Measurements from ENCODE around the gene TRIM45.

TRIM45 gene

GRCh38 chr1:117121589-117122329 lies at the start of gene TRIM45:
TRIM45 (minus strand) TSS chr1:117121749; CDS start chr1:117121201, 548 bp downstream.
- peak; percentile 66 for TF ChIP-seq RAD21 (IDR thresholded peaks at IDR 0.05; ENCODE audit: low read depth)
- TF ChIP-seq USF1 (IDR thresholded peaks at IDR 0.05) = 0 out of 2 replicates have a peak, but pooled peaks have one; percentile 21
- TF ChIP-seq CREB1 (IDR thresholded peaks at IDR 0.05; ENCODE audit: low read depth) = 0 out of 2 replicates have a peak, but pooled peaks have one; percentile 40
- 0 out of 2 replicates have a peak, but pooled peaks have one; percentile 3 for TF ChIP-seq TEAD4 (IDR thresholded peaks at IDR 0.05)
- TF ChIP-seq MAX (IDR thresholded peaks at IDR 0.05) = peak; percentile 96
- no peak; the same call in none of the 2 replicates for TF ChIP-seq TAF1 (IDR thresholded peaks at IDR 0.05; ENCODE audit: low read depth)
- no peak for TF ChIP-seq TCF12 (IDR thresholded peaks at IDR 0.05; ENCODE audit: low read depth)

GRCh38 chr1:117169871-117170596 lies 48.5 kb upstream of the TRIM45 start:
- TF ChIP-seq TEAD4 (IDR thresholded peaks at IDR 0.05) = peak; percentile 23; the same call in 1 of the 2 replicates
- no peak for TF ChIP-seq RAD21 (IDR thresholded peaks at IDR 0.05; ENCODE audit: low read depth)

- TF ChIP-seq MAX (IDR thresholded peaks at IDR 0.05) (no peak), CREB1 (IDR thresholded peaks at IDR 0.05; ENCODE audit: low read depth) (no peak), CEBPB (IDR thresholded peaks at IDR 0.05) (no peak), TAF1 (IDR thresholded peaks at IDR 0.05; ENCODE audit: low read depth) (no peak), REST (IDR thresholded peaks at IDR 0.05; ENCODE audit: low read depth) (no peak), USF1 (IDR thresholded peaks at IDR 0.05) (no peak), RAD21 (IDR thresholded peaks at IDR 0.05; ENCODE audit: low read depth) (no peak), TCF12 (IDR thresholded peaks at IDR 0.05; ENCODE audit: low read depth) (no peak), ZBTB7A (IDR thresholded peaks at IDR 0.05; ENCODE audit: low read depth) (no peak)
Observed at GRCh38 chr1:117167402-117167801, 45.9 kb upstream of the TRIM45 start.

GRCh38 chr1:117166076-117166475 lies 44.5 kb upstream of the TRIM45 start:
- TF ChIP-seq CREB1 (IDR thresholded peaks at IDR 0.05; ENCODE audit: low read depth) = no peak
- no peak for TF ChIP-seq CEBPB (IDR thresholded peaks at IDR 0.05)
- no peak for TF ChIP-seq RAD21 (IDR thresholded peaks at IDR 0.05; ENCODE audit: low read depth)
- TF ChIP-seq TCF12 (IDR thresholded peaks at IDR 0.05; ENCODE audit: low read depth) = no peak

GRCh38 chr1:117164209-117164608 lies 42.7 kb upstream of the TRIM45 start:
- TF ChIP-seq USF1 (IDR thresholded peaks at IDR 0.05) (no peak), EGR1 (IDR thresholded peaks at IDR 0.05) (no peak), NFIC (IDR thresholded peaks at IDR 0.05) (no peak), REST (IDR thresholded peaks at IDR 0.05; ENCODE audit: low read depth) (no peak), YY1 (IDR thresholded peaks at IDR 0.05; ENCODE audit: low read depth) (no peak), MAX (IDR thresholded peaks at IDR 0.05) (no peak), ZBTB7A (IDR thresholded peaks at IDR 0.05; ENCODE audit: low read depth) (no peak), TAF1 (IDR thresholded peaks at IDR 0.05; ENCODE audit: low read depth) (no peak)

GRCh38 chr1:117162816-117163215 lies 41.3 kb upstream of the TRIM45 start:
- TF ChIP-seq EGR1 (IDR thresholded peaks at IDR 0.05) (no peak), REST (IDR thresholded peaks at IDR 0.05; ENCODE audit: low read depth) (no peak), RAD21 (IDR thresholded peaks at IDR 0.05; ENCODE audit: low read depth) (no peak), ZBTB7A (IDR thresholded peaks at IDR 0.05; ENCODE audit: low read depth) (no peak), FOXM1 (IDR thresholded peaks at IDR 0.05; ENCODE audit: borderline replicate concordance, low read depth) (no peak), TCF12 (IDR thresholded peaks at IDR 0.05; ENCODE audit: low read depth) (no peak), YY1 (IDR thresholded peaks at IDR 0.05; ENCODE audit: low read depth) (no peak), TEAD4 (IDR thresholded peaks at IDR 0.05) (no peak), CEBPB (IDR thresholded peaks at IDR 0.05) (no peak), MAX (IDR thresholded peaks at IDR 0.05) (no peak), USF1 (IDR thresholded peaks at IDR 0.05) (no peak), TAF1 (IDR thresholded peaks at IDR 0.05; ENCODE audit: low read depth) (no peak), NFIC (IDR thresholded peaks at IDR 0.05) (no peak), CREB1 (IDR thresholded peaks at IDR 0.05; ENCODE audit: low read depth) (no peak), EP300 (IDR thresholded peaks at IDR 0.05; ENCODE audit: borderline replicate concordance) (no peak)
